Tibial nerve (tissue), 4 donors: ENCODE results near the gene FGF14. TPM values are rescaled to one million over a fixed set of nuclear protein-coding genes. Genes with fewer than 3 reads are reported as not detected.

ENCODE experiments used
- DNase-seq, 2 donors: peaks; one replicate each; pipeline ENCODE4 v3.0.0-alpha.2; 2019; ENCODE audit warnings: low spot score in 2 of 2
- H3K27ac ChIP-seq, 4 donors: fragments of 200-600 bp; sonication (generic) in 3 of 4; one replicate each; pipeline ENCODE4 v1.5.1; 2017 to 2019; ENCODE audit warnings: mild to moderate bottlenecking in 1 of 4
- H3K27me3 ChIP-seq, 2 donors: fragments of 200-600 bp; sonication (generic) in 1 of 2; one replicate each; pipeline versions ENCODE4 v1.5.1 to v1.6.0; 2017 to 2019
- H3K36me3 ChIP-seq, 3 donors: fragments of 200-600 bp; sonication (generic); one replicate each; pipeline ENCODE4 v1.5.1; 2018 to 2019
- H3K4me1 ChIP-seq, 4 donors: fragments of 200-600 bp; sonication (generic) in 3 of 4; one replicate each; pipeline ENCODE4 v1.5.1; 2017 to 2019
- H3K4me3 ChIP-seq, 4 donors: fragments of 200-600 bp; sonication (generic) in 3 of 4; one replicate each; pipeline ENCODE4 v1.5.1; 2017 to 2019; ENCODE audit warnings: mild to moderate bottlenecking in 1 of 4, moderate library complexity in 1 of 4
- H3K9me3 ChIP-seq, 4 donors: fragments of 200-600 bp; sonication (generic) in 3 of 4; one replicate each; pipeline ENCODE4 v1.5.1; 2017 to 2019
- EP300 ChIP-seq, 2 donors: sonication (generic); formaldehyde crosslinking; IDR thresholded peaks; one replicate each; pipeline ENCODE4 v1.6.1; 2017; ENCODE audit warnings: antibody characterized with exemption in 2 of 2, mild to moderate bottlenecking in 1 of 2
- POLR2A ChIP-seq, 2 donors: fragments of 450-650 bp; IDR thresholded peaks; one replicate each; pipeline ENCODE4 v1.6.1; 2017; ENCODE audit warnings: antibody characterized with exemption in 2 of 2, mild to moderate bottlenecking in 2 of 2, moderate library complexity in 2 of 2
- WGBS, 2 donors: methylation state at CpG; one replicate each; pipeline ENCODE4 v1.1.5; 2018; 5-methylcytosine and 5-hydroxymethylcytosine counted together
- total RNA-seq, 4 donors: library from RNA; depleted of rRNA; stranded (reverse); fragments of >200 nt; gene quantifications; one replicate each; pipeline ENCODE4 v1.1.0, GENCODE V29; 2016
- TF ChIP-seq, protein P1 (sequence below), 5 experiments: fragments of 200-600 bp in 3 of 5; fragments of 450-650 bp in 2 of 5; sonication (generic) in 3 of 5; IDR thresholded peaks; one replicate each; pipeline ENCODE4 v1.5.1; 2016 to 2019; ENCODE audit warnings: antibody characterized with exemption in 5 of 5, mild to moderate bottlenecking in 3 of 5, moderate library complexity in 2 of 5

The FGF14 gene
- total RNA-seq, 4 donors from 2014 or later: 0.20 to 2.1 (median 0.21) TPM; not detected in 1

DNA sequence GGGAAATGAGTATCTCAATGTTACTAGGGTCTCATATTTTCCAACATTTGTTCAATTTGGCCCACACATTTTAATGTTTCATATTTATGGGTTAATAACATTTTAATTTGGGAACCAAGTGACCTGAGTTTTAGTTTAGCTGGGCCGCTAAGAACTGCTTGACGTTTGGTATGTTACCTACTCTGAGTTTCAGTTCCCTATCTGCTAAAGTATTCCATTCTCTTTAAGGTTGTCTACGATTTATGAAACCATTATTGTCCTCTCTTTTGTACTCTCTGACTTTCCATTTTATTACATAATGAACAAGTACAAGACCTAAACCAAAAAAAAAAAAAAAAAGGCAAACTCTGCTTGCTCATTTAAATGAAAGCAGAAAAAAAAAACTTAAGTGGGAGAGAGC is 89.9 kb downstream of the FGF14 start:
- Histone ChIP-seq H3K9me3 (no peaks in the 10 kb centered on the region), H3K4me3 (no peak overlapping the region), H3K4me1 (peaks cover 0 to 25% (median 0%) of the 10 kb centered on the region in 4 donors), H3K27me3 (no peaks in the 10 kb centered on the region), H3K36me3 (no peaks in the 10 kb centered on the region), H3K27ac (peak overlapping the region in 1 of 4 donors; percentile 38)
- TF ChIP-seq EP300 (IDR thresholded peaks at IDR 0.05) (no peak), POLR2A (IDR thresholded peaks at IDR 0.05) (no peak)
- TF ChIP-seq, protein P1, sequence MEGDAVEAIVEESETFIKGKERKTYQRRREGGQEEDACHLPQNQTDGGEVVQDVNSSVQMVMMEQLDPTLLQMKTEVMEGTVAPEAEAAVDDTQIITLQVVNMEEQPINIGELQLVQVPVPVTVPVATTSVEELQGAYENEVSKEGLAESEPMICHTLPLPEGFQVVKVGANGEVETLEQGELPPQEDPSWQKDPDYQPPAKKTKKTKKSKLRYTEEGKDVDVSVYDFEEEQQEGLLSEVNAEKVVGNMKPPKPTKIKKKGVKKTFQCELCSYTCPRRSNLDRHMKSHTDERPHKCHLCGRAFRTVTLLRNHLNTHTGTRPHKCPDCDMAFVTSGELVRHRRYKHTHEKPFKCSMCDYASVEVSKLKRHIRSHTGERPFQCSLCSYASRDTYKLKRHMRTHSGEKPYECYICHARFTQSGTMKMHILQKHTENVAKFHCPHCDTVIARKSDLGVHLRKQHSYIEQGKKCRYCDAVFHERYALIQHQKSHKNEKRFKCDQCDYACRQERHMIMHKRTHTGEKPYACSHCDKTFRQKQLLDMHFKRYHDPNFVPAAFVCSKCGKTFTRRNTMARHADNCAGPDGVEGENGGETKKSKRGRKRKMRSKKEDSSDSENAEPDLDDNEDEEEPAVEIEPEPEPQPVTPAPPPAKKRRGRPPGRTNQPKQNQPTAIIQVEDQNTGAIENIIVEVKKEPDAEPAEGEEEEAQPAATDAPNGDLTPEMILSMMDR (IDR thresholded peaks at IDR 0.05): no peak
- no peak for DNase-seq
- 68 to 79% methylated on average over 3 of the region's 3 CpGs for WGBS, 2 donors

DNA sequence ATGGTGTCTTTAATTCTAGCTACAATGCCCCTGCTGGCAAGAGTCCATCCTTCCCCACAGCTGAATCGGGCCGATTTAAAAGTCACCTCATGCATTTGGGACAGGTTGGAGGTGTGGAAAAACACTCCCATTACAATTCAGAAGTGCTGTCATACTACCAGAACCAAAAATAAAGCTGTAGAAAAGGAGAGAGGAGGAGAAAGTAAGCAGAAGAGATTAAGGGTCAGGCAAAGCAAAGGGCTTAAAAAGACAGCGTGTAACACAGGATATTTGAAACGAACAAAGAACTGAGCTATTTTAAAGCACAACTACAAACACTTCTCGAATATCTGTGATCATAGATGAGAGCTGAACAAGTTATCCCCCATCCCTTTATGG is 90.4 kb downstream of the FGF14 start:
- TF ChIP-seq, protein P1 (IDR thresholded peaks at IDR 0.05): no peak
- TF ChIP-seq EP300 (IDR thresholded peaks at IDR 0.05) (no peak), POLR2A (IDR thresholded peaks at IDR 0.05) (no peak)
- H3K4me1 ChIP-seq: peaks cover 0 to 25% (median 0%) of the 10 kb centered on the region in 4 donors
- 37 to 40% methylated on average over 5 of the region's 5 CpGs for WGBS, 2 donors
- DNase-seq: no peak
- no peaks in the 10 kb centered on the region for H3K36me3 ChIP-seq
- H3K27ac ChIP-seq: peak overlapping the region in 1 of 4 donors; percentile 38
- H3K4me3 ChIP-seq: no peak overlapping the region
- H3K27me3 ChIP-seq: no peaks in the 10 kb centered on the region
- H3K9me3 ChIP-seq: no peaks in the 10 kb centered on the region

DNA sequence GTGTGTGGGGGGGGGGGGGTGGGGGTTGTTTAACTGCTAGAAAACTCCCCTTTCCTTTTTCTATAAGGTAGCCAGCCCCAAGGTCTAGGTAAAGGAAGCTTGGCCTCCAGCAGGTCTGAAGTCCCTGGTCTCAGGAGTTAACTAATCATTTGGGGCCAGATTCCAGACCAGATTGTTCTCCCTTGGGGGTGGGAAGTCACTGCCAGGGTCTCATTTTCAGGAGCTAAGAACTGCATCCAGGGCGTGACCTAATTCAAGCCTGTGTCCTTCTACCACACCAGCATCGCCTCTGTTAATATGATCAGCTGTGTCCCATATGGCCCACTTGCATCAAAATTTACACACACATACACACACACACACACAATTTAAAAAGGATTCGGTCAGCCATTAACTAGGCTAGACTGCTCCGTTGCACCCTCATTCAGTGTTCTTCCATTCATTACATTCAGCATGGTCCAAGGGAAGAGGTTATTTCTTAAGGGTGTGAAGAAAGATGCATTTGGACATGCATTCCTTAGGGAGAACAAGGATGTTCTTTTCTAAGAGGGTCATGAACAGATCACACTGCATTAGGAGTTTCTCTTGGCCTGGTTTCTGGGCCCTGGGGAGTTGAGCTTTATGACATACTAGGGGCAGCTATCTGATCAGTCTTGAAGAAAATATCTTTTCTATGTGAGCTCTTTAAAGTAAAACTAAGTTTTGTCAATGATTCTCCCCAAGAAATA is 91.0 kb downstream of the FGF14 start:
- Histone ChIP-seq H3K9me3 (no peaks in the 10 kb centered on the region), H3K4me1 (peaks cover 0 to 25% (median 0%) of the 10 kb centered on the region in 4 donors), H3K4me3 (no peak overlapping the region), H3K36me3 (no peaks in the 10 kb centered on the region), H3K27me3 (no peaks in the 10 kb centered on the region), H3K27ac (peak overlapping the region in 2 of 4 donors; percentile 13 to 38)
- DNase-seq: peak; percentile 24 to 64
- no peak for TF ChIP-seq POLR2A (IDR thresholded peaks at IDR 0.05)
- TF ChIP-seq EP300 (IDR thresholded peaks at IDR 0.05): peak in 1 of 2 donors; percentile 65
- 58 to 79% methylated on average over 4 of the region's 4 CpGs for WGBS, 2 donors

DNA sequence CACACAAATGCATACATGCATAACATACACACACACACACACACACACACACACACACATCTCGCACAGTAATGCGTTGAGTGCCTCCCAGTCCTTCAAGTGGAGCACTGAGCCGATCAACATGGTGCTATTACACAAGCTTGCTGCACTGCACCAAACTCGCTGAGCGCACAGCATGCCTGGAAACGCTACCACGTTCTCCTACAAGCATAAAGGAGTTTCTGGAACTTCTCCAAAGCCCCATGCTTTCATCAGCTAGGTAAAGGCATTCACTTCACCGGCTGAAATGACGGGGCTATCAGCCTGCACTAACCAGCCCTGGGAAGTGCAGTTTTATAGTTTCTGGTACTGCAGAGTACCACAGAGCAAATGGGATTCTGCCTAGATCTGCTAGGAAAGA is 92.7 kb downstream of the FGF14 start:
- TF ChIP-seq, protein P1 (IDR thresholded peaks at IDR 0.05): no peak
- TF ChIP-seq EP300 (IDR thresholded peaks at IDR 0.05): no peak
- TF ChIP-seq POLR2A (IDR thresholded peaks at IDR 0.05): no peak
- no peak for DNase-seq
- H3K4me3 ChIP-seq: no peak overlapping the region
- H3K27ac ChIP-seq: no peak overlapping the region
- WGBS, 2 donors: 68 to 72% methylated on average over 9 of the region's 9 CpGs
- no peaks in the 10 kb centered on the region for H3K27me3 ChIP-seq
- H3K4me1 ChIP-seq: peaks cover 0 to 25% (median 0%) of the 10 kb centered on the region in 4 donors
- no peaks in the 10 kb centered on the region for H3K36me3 ChIP-seq
- H3K9me3 ChIP-seq: no peaks in the 10 kb centered on the region

DNA sequence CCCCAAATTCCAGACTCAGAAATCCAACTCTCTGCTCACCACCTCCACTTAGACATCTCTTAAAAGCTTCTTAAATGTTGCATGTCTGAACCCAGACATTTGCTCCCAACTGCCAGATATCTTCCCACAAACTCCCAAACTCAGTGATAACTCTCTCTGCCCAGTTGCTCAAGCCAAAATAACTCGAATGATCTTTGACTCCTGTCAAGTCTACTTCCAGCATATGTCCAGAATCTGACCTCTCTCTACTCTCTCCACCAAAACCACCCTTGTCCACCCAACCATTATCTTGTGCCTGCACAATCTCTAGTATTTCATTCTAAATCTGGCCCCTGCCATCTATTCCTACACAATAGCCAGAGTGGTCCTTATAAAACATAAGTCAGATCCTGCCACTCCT is 99.3 kb downstream of the FGF14 start:
- no peak overlapping the region for H3K27ac ChIP-seq
- no peaks in the 10 kb centered on the region for H3K27me3 ChIP-seq
- H3K4me1 ChIP-seq: no peaks in the 10 kb centered on the region
- 75 to 81% methylated on average over 1 of the region's 1 CpG for WGBS, 2 donors
- TF ChIP-seq EP300 (IDR thresholded peaks at IDR 0.05) (no peak), POLR2A (IDR thresholded peaks at IDR 0.05) (no peak)
- TF ChIP-seq, protein P1 (IDR thresholded peaks at IDR 0.05): no peak
- DNase-seq: no peak
- H3K9me3 ChIP-seq: no peaks in the 10 kb centered on the region
- no peak overlapping the region for H3K4me3 ChIP-seq
- no peaks in the 10 kb centered on the region for H3K36me3 ChIP-seq
